HepG2 (cell line): ENCODE results near the gene PRCP. TPM values are rescaled to one million over a fixed set of nuclear protein-coding genes. Genes with fewer than 3 reads are reported as not detected.

Experiments
- AHR ChIP-seq: IDR thresholded peaks from 2 replicates; pipeline ENCODE4 v1.6.1; 2018; ENCODE audit warnings: missing genetic modification reagents, missing compliant biosample characterization
- CSRNP1 ChIP-seq: sonication (generic); formaldehyde crosslinking; IDR thresholded peaks from 2 replicates; pipeline ENCODE4 v1.8.1; 2023; ENCODE audit warnings: mild to moderate bottlenecking, missing genetic modification reagents
- FOXC1 ChIP-seq: sonication (generic); formaldehyde crosslinking; IDR thresholded peaks from 2 replicates; pipeline ENCODE4 v1.8.0; 2022; ENCODE audit warnings: mild to moderate bottlenecking, missing genetic modification reagents, borderline replicate concordance
- HBP1 ChIP-seq: IDR thresholded peaks from 2 replicates; pipeline ENCODE4 v1.6.1; 2016; ENCODE audit warnings: low read depth, control low read depth
- PRPF4 ChIP-seq: fragments of 200-400 bp; formaldehyde crosslinking; IDR thresholded peaks from 2 replicates; pipeline ENCODE4 v1.6.1; 2016; ENCODE audit warnings: low read length, low read depth; ENCODE audit not compliant: poor library complexity, severe bottlenecking
- RBM39 ChIP-seq: fragments of 200-400 bp; formaldehyde crosslinking; IDR thresholded peaks from one replicate; pipeline ENCODE4 v1.6.1; 2018; ENCODE audit warnings: antibody characterized with exemption, mild to moderate bottlenecking, low read depth, low read length; ENCODE audit not compliant: poor library complexity, severe bottlenecking
- SP2 ChIP-seq: sonication (generic); formaldehyde crosslinking; IDR thresholded peaks from 2 replicates; pipeline ENCODE4 v1.5.1; 2020; ENCODE audit warnings: mild to moderate bottlenecking, missing genetic modification reagents
- STAT6 ChIP-seq: sonication (generic); formaldehyde crosslinking; IDR thresholded peaks from 2 replicates; pipeline ENCODE4 v1.4.0; 2020; ENCODE audit warnings: missing genetic modification reagents, mild to moderate bottlenecking, borderline replicate concordance
- TCF12 ChIP-seq, 2 experiments: fragments of 450-650 bp in 1 of 2; sonication (generic) in 1 of 2; formaldehyde crosslinking in 1 of 2; IDR thresholded peaks; 2 replicates each; pipeline versions ENCODE4 v1.6.1 to v1.8.0; 2017 to 2022; ENCODE audit warnings: antibody characterized with exemption in 1 of 2, mild to moderate bottlenecking in 1 of 2, missing genetic modification reagents in 1 of 2, moderate library complexity in 1 of 2
- TFDP1 ChIP-seq: IDR thresholded peaks from 2 replicates; pipeline ENCODE4 v1.6.1; 2016; ENCODE audit warnings: missing compliant biosample characterization, missing genetic modification reagents, borderline replicate concordance
- XRCC5 ChIP-seq: fragments of 200-400 bp; formaldehyde crosslinking; optimal IDR thresholded peaks from 2 replicates; pipeline ENCODE3; 2017; ENCODE audit warnings: mild to moderate bottlenecking, low read length
- ZKSCAN5 ChIP-seq: sonication (generic); formaldehyde crosslinking; IDR thresholded peaks from 2 replicates; pipeline ENCODE4 v1.5.1; 2020; ENCODE audit warnings: mild to moderate bottlenecking, missing genetic modification reagents
- ZNF121 ChIP-seq: sonication (generic); formaldehyde crosslinking; IDR thresholded peaks from 2 replicates; pipeline ENCODE4 v1.5.0; 2020; ENCODE audit warnings: mild to moderate bottlenecking, missing genetic modification reagents
- ZNF274 ChIP-seq: sonication (generic); formaldehyde crosslinking; IDR thresholded peaks from 2 replicates; pipeline ENCODE4 v1.5.1; 2020; ENCODE audit warnings: mild to moderate bottlenecking, missing genetic modification reagents
- ZNF281 ChIP-seq: sonication (generic); formaldehyde crosslinking; IDR thresholded peaks from 2 replicates; pipeline ENCODE4 v1.4.0; 2020; ENCODE audit warnings: missing genetic modification reagents, borderline replicate concordance
- ZNF598 ChIP-seq: sonication (generic); formaldehyde crosslinking; IDR thresholded peaks from 2 replicates; pipeline ENCODE4 v1.5.1; 2020; ENCODE audit warnings: mild to moderate bottlenecking, missing genetic modification reagents, borderline replicate concordance
- ZNF720 ChIP-seq: sonication (generic); formaldehyde crosslinking; IDR thresholded peaks from 2 replicates; pipeline ENCODE4 v1.4.0; 2020; ENCODE audit warnings: missing genetic modification reagents
- ZNF773 ChIP-seq: sonication (generic); formaldehyde crosslinking; IDR thresholded peaks from 2 replicates; pipeline ENCODE4 v1.4.0; 2020; ENCODE audit warnings: missing genetic modification reagents, borderline replicate concordance
- ZNF792 ChIP-seq: IDR thresholded peaks from 2 replicates; pipeline ENCODE4 v1.6.1; 2016
- polyA plus RNA-seq, 8 experiments: library from polyadenylated mRNA; depleted of rRNA in 3 of 8; stranded (reverse) in 7 of 8; unstranded in 1 of 8; fragments of >200 nt; fragmentation: Illumina TruSeq in 4 of 8; extraction: Trizol in 4 of 8; gene quantifications; 2 replicates each; pipeline versions ENCODE4 v1.2.1 to v1.2.3, GENCODE V29; 2011 to 2016; ENCODE audit warnings: low read depth in 4 of 8, missing spikeins in 1 of 8, mixed read lengths in 1 of 8; ENCODE audit not compliant: insufficient read depth in 1 of 8
- total RNA-seq, 5 experiments: library from RNA; depleted of rRNA; stranded (reverse); fragments of >200 nt; fragmentation: Illumina TruSeq; extraction: Trizol; gene quantifications; 2 replicates each; pipeline ENCODE4 v1.2.3, GENCODE V29; 2016; ENCODE audit warnings: low read depth in 1 of 5

The PRCP gene
- total and polyA plus RNA-seq, 2 of the 13 experiments (the other 11 are each of a cell fraction or from before 2014, with no cell fraction given), result 84.2 to 105 TPM

GRCh38 chr11:82901165-82901921 is 1.1 kb upstream of the PRCP start, which contains the start of gene DDIAS (continued):
- TF ChIP-seq HBP1 (CRISPR knock-in tag) (peak; percentile 99), TFDP1 (CRISPR knock-in tag) (peak; percentile 99), ZKSCAN5 (CRISPR knock-in tag) (no peak), SP2 (CRISPR knock-in tag) (peak; percentile 72; the same call in 1 of the 2 replicates), ZNF281 (CRISPR knock-in tag) (peak; percentile 31; the same call in 1 of the 2 replicates), FOXC1 (CRISPR knock-in tag) (no peak), ZNF121 (CRISPR knock-in tag) (no peak), RBM39 (no peak), ZNF720 (CRISPR knock-in tag) (no peak), ZNF274 (CRISPR knock-in tag) (peak; percentile 55; the same call in 1 of the 2 replicates), AHR (CRISPR knock-in tag) (no peak), CSRNP1 (CRISPR knock-in tag) (peak; percentile 38), PRPF4 (no peak), STAT6 (no peak), TCF12 (IDR thresholded peaks at IDR 0.05) (no peak), TCF12 (CRISPR knock-in tag; IDR thresholded peaks at IDR 0.05) (no peak), ZNF773 (CRISPR knock-in tag) (no peak), XRCC5 (peak; percentile 43), ZNF598 (CRISPR knock-in tag) (peak; percentile 32; the same call in 1 of the 2 replicates), ZNF792 (CRISPR knock-in tag) (peak; percentile 61; the same call in 1 of the 2 replicates)
